ENCODE measurements around the gene RFPL3. TPM values are rescaled to one million over a fixed set of nuclear protein-coding genes. Genes with fewer than 3 reads are reported as not detected.
"Not testable (repeated sequence)": the region's sequence is repeated elsewhere in the genome, so short reads cannot be mapped to it uniquely, and the experiment has no call there.

The RFPL3 gene
- total RNA-seq (not detected), polyA plus RNA-seq (not detected)
- long read RNA-seq, donor 1, result 0 reads
- long read RNA-seq, donor 2, result 0 reads

GRCh38 chr22:32357567-32357966 lies at the start of gene RFPL3:
TSS of gene RFPL3 (plus strand) at chr22:32357867. CDS start at chr22:32358072, 205 bp downstream.
- H3K4me1 ChIP-seq; H3K4me3 ChIP-seq; ATAC-seq; H3K27me3 ChIP-seq (ENCODE audit: insufficient read depth in 3 of 3, low read length in 2 of 3); H3K36me3 ChIP-seq (ENCODE audit: insufficient read depth in 1 of 2, low read depth in 1 of 2); DNase-seq; H3K9me3 ChIP-seq; intact Hi-C loops (cut with DNase I); H3K27ac ChIP-seq: not testable (repeated sequence)
- WGBS, 3 donors, result 63 to 70% (median 67%) methylated on average over 9 of the region's 9 CpGs

- no peak for ATAC-seq
- intact Hi-C loops (cut with DNase I), result no loop called here
- no peak for DNase-seq
- Histone ChIP-seq H3K27ac (no peak overlapping the region), H3K27me3 (ENCODE audit: insufficient read depth in 3 of 3, low read length in 2 of 3) (peaks cover 0 to 11% (median 2%) of the 10 kb centered on the region in 3 donors), H3K36me3 (ENCODE audit: insufficient read depth in 1 of 2, low read depth in 1 of 2) (no peaks in the 10 kb centered on the region), H3K9me3 (no peaks in the 10 kb centered on the region), H3K4me3 (no peak overlapping the region), H3K4me1 (no peaks in the 10 kb centered on the region)
- TF ChIP-seq CTCF (IDR thresholded peaks at IDR 0.05), result no peak
- 67 to 72% (median 70%) methylated on average over 7 of the region's 7 CpGs for WGBS, 3 donors
Measured at GRCh38 chr22:32308191-32308590, 49.5 kb upstream of the RFPL3 start.

GRCh38 chr22:32308934-32309333 lies 48.7 kb upstream of the RFPL3 start:
- WGBS, 3 donors, result 74 to 83% (median 83%) methylated on average over 6 of the region's 6 CpGs
- Histone ChIP-seq H3K27ac (no peak overlapping the region), H3K4me3 (no peak overlapping the region), H3K4me1 (no peaks in the 10 kb centered on the region), H3K36me3 (ENCODE audit: insufficient read depth in 1 of 2, low read depth in 1 of 2) (no peaks in the 10 kb centered on the region), H3K27me3 (ENCODE audit: insufficient read depth in 3 of 3, low read length in 2 of 3) (peaks cover 0 to 11% (median 2%) of the 10 kb centered on the region in 3 donors), H3K9me3 (no peaks in the 10 kb centered on the region)
- intact Hi-C loops (cut with DNase I), result no loop called here
- no peak for DNase-seq
- ATAC-seq, result no peak
- no peak for TF ChIP-seq CTCF (IDR thresholded peaks at IDR 0.05)

- 39 to 48% (median 41%) methylated on average over 9 of the region's 9 CpGs for WGBS, 3 donors
- Histone ChIP-seq H3K27ac (no peak overlapping the region), H3K4me1 (no peaks in the 10 kb centered on the region), H3K36me3 (ENCODE audit: insufficient read depth in 1 of 2, low read depth in 1 of 2) (no peaks in the 10 kb centered on the region), H3K27me3 (ENCODE audit: insufficient read depth in 3 of 3, low read length in 2 of 3) (peaks cover 0 to 11% (median 2%) of the 10 kb centered on the region in 3 donors), H3K9me3 (no peaks in the 10 kb centered on the region), H3K4me3 (no peak overlapping the region)
- intact Hi-C loops (cut with DNase I), result no loop called here
- no peak for TF ChIP-seq CTCF (IDR thresholded peaks at IDR 0.05)
- DNase-seq, result no peak
- ATAC-seq, result no peak
Measured at GRCh38 chr22:32309585-32310251, 47.9 kb upstream of the RFPL3 start.

GRCh38 chr22:32310777-32311176 lies 46.9 kb upstream of the RFPL3 start:
- no peaks in the 10 kb centered on the region for H3K9me3 ChIP-seq
- intact Hi-C loops (cut with DNase I), result no loop called here
- ATAC-seq (no peak), DNase-seq (no peak)
- no peaks in the 10 kb centered on the region for H3K36me3 ChIP-seq (ENCODE audit: insufficient read depth in 1 of 2, low read depth in 1 of 2)
- H3K27ac ChIP-seq, result no peak overlapping the region
- WGBS, 3 donors, result 82 to 86% (median 82%) methylated on average over 5 of the region's 5 CpGs
- no peak for TF ChIP-seq CTCF (IDR thresholded peaks at IDR 0.05)
- H3K4me1 ChIP-seq, result no peaks in the 10 kb centered on the region
- H3K4me3 ChIP-seq, result no peak overlapping the region
- H3K27me3 ChIP-seq (ENCODE audit: insufficient read depth in 3 of 3, low read length in 2 of 3), result peaks cover 0 to 11% (median 2%) of the 10 kb centered on the region in 3 donors
